ENCODE measurements around the gene CDH23. TPM values are rescaled to one million over a fixed set of nuclear protein-coding genes. Genes with fewer than 3 reads are reported as not detected.

Gene CDH23
- total and polyA plus RNA-seq, 10 of the 15 experiments (the other 5 are each of a cell fraction or from before 2014, with no cell fraction given): 0.09 to 0.40 (median 0.15) TPM; not detected in 1

- peak; percentile 78 for DNase-seq (ENCODE audit: low read depth, low spot score)
- intact Hi-C loops (cut with micrococcal nuclease; ENCODE audit: unreplicated experiment) (loop anchor here (1.0 to 10.0 kb wide), 4 partner anchors 34 to 207 kb away; no protein-coding TSS in a partner anchor), in situ Hi-C loops (cut with MboI) (no loop called here)
- Histone ChIP-seq H3K4me1 (ENCODE audit: control insufficient read depth, insufficient read depth, low read length) (peaks cover 64% of the 10 kb centered on the region), H3K9ac (ENCODE audit: control insufficient read depth, insufficient read depth, low read length) (peak overlapping the region; percentile 32; the same call in 1 of the 2 replicates), H3K27me3 (replicated peaks in 1 of 2; ENCODE audit: control insufficient read depth in 2 of 2, insufficient read depth in 2 of 2, low read length in 1 of 2) (no peaks in the 10 kb centered on the region), H3K4me2 (ENCODE audit: control insufficient read depth, insufficient read depth) (peak overlapping the region; percentile 89), H3K27ac (ENCODE audit: control insufficient read depth, insufficient read depth) (peak overlapping the region; percentile 82), H3K9me3 (replicated peaks; ENCODE audit: control insufficient read depth, insufficient read depth, low read length) (no peaks in the 10 kb centered on the region; the same call in 2 of the 3 replicates), H3K4me3 (peak overlapping the region; percentile 33; the same call in 1 of the 2 replicates), H3K36me3 (ENCODE audit: control insufficient read depth in 2 of 2, insufficient read depth in 2 of 2, low read length in 1 of 2) (no peaks in the 10 kb centered on the region), H4K20me1 (ENCODE audit: control insufficient read depth, insufficient read depth) (no peaks in the 10 kb centered on the region), H2AFZ (ENCODE audit: control insufficient read depth, low read depth, low read length) (peak overlapping the region; percentile 61), H3K79me2 (ENCODE audit: control insufficient read depth, insufficient read depth, low read length) (no peaks in the 10 kb centered on the region)
- no TSS peak for BruUV-seq (replicated peaks)
- ATAC-seq: peak; percentile 89
- SMC1A ChIA-PET (ENCODE audit: uncharacterized antibody, unreplicated experiment): interaction anchor here (0.7 to 5.9 kb wide), 16 partner anchors 10 to 713 kb away, joined by 3 to 31 read pairs (median 4); partner anchors contain the start of gene VSIR
- RAD21 ChIA-PET (ENCODE audit: unreplicated experiment): interaction anchor here (0.6 to 7.2 kb wide), 14 partner anchors 10 to 1827 kb away, joined by 3 to 53 read pairs (median 6); partner anchors contain the start of genes PSAP and SLC29A3
- POLR2A ChIA-PET: interaction anchor here (1.3 to 2.1 kb wide), 5 partner anchors 11 to 198 kb away, joined by 3 to 5 read pairs (median 4); no protein-coding TSS in a partner anchor
- CTCF ChIA-PET: interaction anchor here (0.6 to 8.9 kb wide), 16 partner anchors 9 to 378 kb away, joined by 3 to 116 read pairs (median 18); partner anchors contain the start of genes SLC29A3 and VSIR
- peak; percentile 87 for FAIRE-seq
- 0% methylated on average over 10 of the region's 10 CpGs for WGBS (ENCODE audit: insufficient coverage, insufficient replicate concordance, low lambda C conversion rate, missing lambda C conversion rate)
- TF ChIP-seq IKZF2 (IDR thresholded peaks at IDR 0.05) (peak; percentile 97 to 98), MTA3 (IDR thresholded peaks at IDR 0.05; ENCODE audit: borderline replicate concordance, low read length) (peak; percentile 76; the same call in 1 of the 2 replicates), STAT3 (IDR thresholded peaks at IDR 0.05; ENCODE audit: low read depth, low read length) (no peak), ZNF24 (IDR thresholded peaks at IDR 0.05) (peak; percentile 70; the same call in 1 of the 2 replicates), POU2F2 (IDR thresholded peaks at IDR 0.05; ENCODE audit: borderline replicate concordance, low read depth, low read length) (peak; percentile 35; the same call in 1 of the 3 replicates), WRNIP1 (IDR thresholded peaks at IDR 0.05; ENCODE audit: borderline replicate concordance, low read depth, low read length) (no peak), SKIL (IDR thresholded peaks at IDR 0.05; ENCODE audit: low read depth, poor library complexity, severe bottlenecking) (peak; percentile 68), HDGF (IDR thresholded peaks at IDR 0.05) (no peak), SMAD5 (IDR thresholded peaks at IDR 0.05; ENCODE audit: low read depth) (no peak), RCOR1 (conservative IDR thresholded peaks at IDR 0.05; ENCODE audit: low read depth, low read length) (0 out of 2 replicates have a peak, but pooled peaks have one; percentile 61), EED (IDR thresholded peaks at IDR 0.05; ENCODE audit: low read depth) (peak; percentile 98), SIN3A (IDR thresholded peaks at IDR 0.05; ENCODE audit: low read depth, low read length) (0 out of 2 replicates have a peak, but pooled peaks have one; percentile 27), ASH2L (IDR thresholded peaks at IDR 0.05; ENCODE audit: borderline replicate concordance, low read depth) (no peak)
- TF ChIP-seq, protein P1, sequence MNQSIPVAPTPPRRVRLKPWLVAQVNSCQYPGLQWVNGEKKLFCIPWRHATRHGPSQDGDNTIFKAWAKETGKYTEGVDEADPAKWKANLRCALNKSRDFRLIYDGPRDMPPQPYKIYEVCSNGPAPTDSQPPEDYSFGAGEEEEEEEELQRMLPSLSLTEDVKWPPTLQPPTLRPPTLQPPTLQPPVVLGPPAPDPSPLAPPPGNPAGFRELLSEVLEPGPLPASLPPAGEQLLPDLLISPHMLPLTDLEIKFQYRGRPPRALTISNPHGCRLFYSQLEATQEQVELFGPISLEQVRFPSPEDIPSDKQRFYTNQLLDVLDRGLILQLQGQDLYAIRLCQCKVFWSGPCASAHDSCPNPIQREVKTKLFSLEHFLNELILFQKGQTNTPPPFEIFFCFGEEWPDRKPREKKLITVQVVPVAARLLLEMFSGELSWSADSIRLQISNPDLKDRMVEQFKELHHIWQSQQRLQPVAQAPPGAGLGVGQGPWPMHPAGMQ (IDR thresholded peaks at IDR 0.05; ENCODE audit: borderline replicate concordance): no peak
- TF ChIP-seq, protein P2, sequence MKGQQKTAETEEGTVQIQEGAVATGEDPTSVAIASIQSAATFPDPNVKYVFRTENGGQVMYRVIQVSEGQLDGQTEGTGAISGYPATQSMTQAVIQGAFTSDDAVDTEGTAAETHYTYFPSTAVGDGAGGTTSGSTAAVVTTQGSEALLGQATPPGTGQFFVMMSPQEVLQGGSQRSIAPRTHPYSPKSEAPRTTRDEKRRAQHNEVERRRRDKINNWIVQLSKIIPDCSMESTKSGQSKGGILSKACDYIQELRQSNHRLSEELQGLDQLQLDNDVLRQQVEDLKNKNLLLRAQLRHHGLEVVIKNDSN (IDR thresholded peaks at IDR 0.05; ENCODE audit: borderline replicate concordance, extremely low read length, insufficient read depth, low read depth, low read length): no peak
- TF ChIP-seq, protein P3, sequence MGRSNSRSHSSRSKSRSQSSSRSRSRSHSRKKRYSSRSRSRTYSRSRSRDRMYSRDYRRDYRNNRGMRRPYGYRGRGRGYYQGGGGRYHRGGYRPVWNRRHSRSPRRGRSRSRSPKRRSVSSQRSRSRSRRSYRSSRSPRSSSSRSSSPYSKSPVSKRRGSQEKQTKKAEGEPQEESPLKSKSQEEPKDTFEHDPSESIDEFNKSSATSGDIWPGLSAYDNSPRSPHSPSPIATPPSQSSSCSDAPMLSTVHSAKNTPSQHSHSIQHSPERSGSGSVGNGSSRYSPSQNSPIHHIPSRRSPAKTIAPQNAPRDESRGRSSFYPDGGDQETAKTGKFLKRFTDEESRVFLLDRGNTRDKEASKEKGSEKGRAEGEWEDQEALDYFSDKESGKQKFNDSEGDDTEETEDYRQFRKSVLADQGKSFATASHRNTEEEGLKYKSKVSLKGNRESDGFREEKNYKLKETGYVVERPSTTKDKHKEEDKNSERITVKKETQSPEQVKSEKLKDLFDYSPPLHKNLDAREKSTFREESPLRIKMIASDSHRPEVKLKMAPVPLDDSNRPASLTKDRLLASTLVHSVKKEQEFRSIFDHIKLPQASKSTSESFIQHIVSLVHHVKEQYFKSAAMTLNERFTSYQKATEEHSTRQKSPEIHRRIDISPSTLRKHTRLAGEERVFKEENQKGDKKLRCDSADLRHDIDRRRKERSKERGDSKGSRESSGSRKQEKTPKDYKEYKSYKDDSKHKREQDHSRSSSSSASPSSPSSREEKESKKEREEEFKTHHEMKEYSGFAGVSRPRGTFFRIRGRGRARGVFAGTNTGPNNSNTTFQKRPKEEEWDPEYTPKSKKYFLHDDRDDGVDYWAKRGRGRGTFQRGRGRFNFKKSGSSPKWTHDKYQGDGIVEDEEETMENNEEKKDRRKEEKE (IDR thresholded peaks at IDR 0.05): no peak
Observed at GRCh38 chr10:71694567-71694968, 297.8 kb downstream of the CDH23 start.

Measured in GM12878 (cell line).